ENCODE measurements around the gene SCLT1.

The SCLT1 gene

DNA sequence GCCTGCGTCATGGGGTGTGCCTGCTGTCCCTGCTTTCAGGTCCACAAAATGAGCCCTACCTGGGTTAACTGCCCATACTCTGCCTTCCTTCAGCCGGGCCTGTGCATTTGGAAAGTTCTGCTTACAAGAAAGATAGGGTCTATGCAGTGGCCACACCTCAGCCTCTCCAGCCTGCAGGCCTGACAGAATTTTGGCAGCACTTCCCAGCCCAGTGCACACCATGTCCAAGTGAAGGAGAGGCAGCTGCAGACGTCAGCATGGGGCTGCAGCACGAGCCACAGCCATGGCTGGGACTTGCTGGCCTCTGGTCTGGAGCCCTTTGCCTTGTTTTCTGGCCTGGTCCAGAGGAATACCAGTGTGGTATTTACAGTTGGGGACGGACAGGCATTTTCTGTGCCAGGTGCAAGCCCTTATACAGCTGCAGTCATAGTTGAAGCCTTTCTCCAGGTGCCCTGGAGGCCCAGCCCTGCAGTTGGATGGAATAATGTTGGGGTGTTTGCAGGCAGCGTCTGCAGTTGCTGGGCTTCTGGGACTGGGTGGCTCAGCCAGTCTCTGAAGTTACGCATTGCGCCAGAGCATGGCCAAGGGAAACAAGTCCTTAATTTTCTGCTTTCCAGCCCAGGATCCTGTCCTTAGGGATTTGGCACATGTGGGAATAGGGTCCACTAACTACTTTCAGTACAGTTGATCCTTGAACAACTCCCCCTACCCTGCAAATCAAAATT lies 257.7 kb downstream of the SCLT1 start:
- no peak for DNase-seq
